Endothelial cell of umbilical vein (primary cell): ENCODE data around the gene EFHC2. TPM values are rescaled to one million over a fixed set of nuclear protein-coding genes. Genes with fewer than 3 reads are reported as not detected.

ENCODE experiments used
- BruUV-seq: library from RNA; stranded (reverse); fragments of 400-500 nt; replicated peaks from 2 replicates; lab custom pipeline; 2021; lab: Mats Ljungman, UMichigan
- CTCF ChIA-PET: fragments of 300-600, 350-600 bp; sonication (Branson Sonifier 250); formaldehyde crosslinking; loops from one replicate; lab custom pipeline; 2021; ENCODE audit warnings: antibody characterized with exemption, inconsistent platforms; lab: Charles Lee
- POLR2A ChIA-PET: fragments of 300-600, 350-600 bp; sonication (Branson Sonifier 250); formaldehyde crosslinking; loops from one replicate; lab custom pipeline; 2021; ENCODE audit warnings: antibody characterized with exemption, inconsistent platforms; lab: Charles Lee
- DNase-seq: peaks from one replicate; pipeline ENCODE4 v3.0.0-alpha.2; 2011; ENCODE audit warnings: low read depth, low spot score
- FAIRE-seq: peaks from 2 replicates; lab custom pipeline; 2011; peaks lifted over from hg19 to GRCh38; lab: Jason Lieb, UNC
- H2AFZ ChIP-seq: 2 replicates; pipeline ENCODE4 v1.6.0; 2012; ENCODE audit warnings: low read depth, low read length, control low read depth, inconsistent platforms
- H3K27ac ChIP-seq: 2 replicates; pipeline ENCODE4 v1.5.1; 2011; ENCODE audit warnings: low read depth, mild to moderate bottlenecking, control low read depth, low read length, moderate library complexity; ENCODE audit not compliant: insufficient read depth
- H3K27me3 ChIP-seq, 2 experiments: 2 replicates each; pipeline versions ENCODE4 v1.6.0 to v1.6.1; 2011; ENCODE audit warnings: low read length in 2 of 2, mixed read lengths in 1 of 2; ENCODE audit not compliant: control insufficient read depth in 2 of 2, insufficient read depth in 2 of 2
- H3K36me3 ChIP-seq, 2 experiments: 2 replicates in 1 of 2; 3 replicates in 1 of 2; pipeline ENCODE4 v1.5.1; 2011; ENCODE audit warnings: low read length in 2 of 2, mild to moderate bottlenecking in 1 of 2, moderate library complexity in 1 of 2; ENCODE audit not compliant: control insufficient read depth in 2 of 2, insufficient read depth in 2 of 2; ENCODE audit errors: extremely low read depth in 1 of 2
- H3K4me1 ChIP-seq: 3 replicates; pipeline ENCODE4 v1.5.1; 2011; ENCODE audit warnings: mild to moderate bottlenecking, low read length; ENCODE audit not compliant: control insufficient read depth, insufficient read depth; ENCODE audit errors: extremely low read depth
- H3K4me2 ChIP-seq: 2 replicates; pipeline ENCODE4 v1.6.1; 2011; ENCODE audit warnings: low read length, control low read depth, mixed read lengths; ENCODE audit not compliant: insufficient read depth
- H3K4me3 ChIP-seq, 3 experiments: fragments of 200-600 bp in 1 of 3; sonication (generic), shearing (Covaris generic) in 1 of 3; replicated peaks in 1 of 3; 2 replicates each; pipeline ENCODE4 v1.5.1; 2011 to 2016; ENCODE audit warnings: control low read depth in 3 of 3, low read length in 3 of 3, mild to moderate bottlenecking in 2 of 3, inconsistent platforms in 1 of 3, low read depth in 1 of 3, moderate library complexity in 1 of 3; ENCODE audit not compliant: insufficient read depth in 1 of 3
- H3K79me2 ChIP-seq: 2 replicates; pipeline ENCODE4 v1.6.0; 2012; ENCODE audit warnings: low read length, inconsistent platforms; ENCODE audit not compliant: control insufficient read depth, insufficient read depth
- H3K9ac ChIP-seq: replicated peaks from 2 replicates; pipeline ENCODE3; 2011; ENCODE audit warnings: low read length, control low read depth; ENCODE audit not compliant: insufficient read depth; ENCODE audit errors: extremely low read depth
- H3K9me1 ChIP-seq: replicated peaks from 3 replicates; pipeline ENCODE4 v1.6.0; 2011; ENCODE audit warnings: mild to moderate bottlenecking, low read length; ENCODE audit not compliant: control insufficient read depth, insufficient read depth; ENCODE audit errors: extremely low read depth
- H3K9me3 ChIP-seq: replicated peaks from 2 replicates; pipeline ENCODE4 v1.5.1; 2012; ENCODE audit warnings: low read length, inconsistent platforms; ENCODE audit not compliant: control insufficient read depth, insufficient read depth
- H4K20me1 ChIP-seq: replicated peaks from 2 replicates; pipeline ENCODE3; 2011; ENCODE audit warnings: mild to moderate bottlenecking, low read length; ENCODE audit not compliant: control insufficient read depth, insufficient read depth; ENCODE audit errors: extremely low read depth
- CTCF ChIP-seq, 2 donors: IDR thresholded peaks; 1 replicate in 1 of 2; 2 replicates in 1 of 2; pipeline ENCODE4 v1.5.1; 2011; ENCODE audit warnings: low read length in 2 of 2, mild to moderate bottlenecking in 2 of 2, moderate library complexity in 2 of 2, control low read depth in 1 of 2, inconsistent platforms in 1 of 2, low read depth in 1 of 2; ENCODE audit not compliant: insufficient read depth in 1 of 2; ENCODE audit errors: extremely low read depth in 1 of 2
- EZH2 ChIP-seq: IDR thresholded peaks from 2 replicates; pipeline ENCODE4 v1.6.1; 2012; ENCODE audit warnings: borderline replicate concordance, low read depth, mild to moderate bottlenecking, moderate library complexity, low read length, inconsistent platforms; ENCODE audit not compliant: severe bottlenecking
- FOS ChIP-seq: IDR thresholded peaks from 2 replicates; pipeline ENCODE4 v1.6.1; 2011; ENCODE audit warnings: mild to moderate bottlenecking, low read length, moderate library complexity, borderline replicate concordance; ENCODE audit not compliant: insufficient read depth
- JUN ChIP-seq: IDR thresholded peaks from 2 replicates; pipeline ENCODE4 v1.6.1; 2011; ENCODE audit warnings: borderline replicate concordance, low read depth; ENCODE audit not compliant: insufficient read length, insufficient read depth
- MYC ChIP-seq: IDR thresholded peaks from one replicate; pipeline ENCODE4 v1.6.1; 2011; ENCODE audit warnings: mild to moderate bottlenecking, low read depth, low read length
- POLR2AphosphoS5 ChIP-seq: IDR thresholded peaks from 2 replicates; pipeline ENCODE4 v1.6.1; 2012; ENCODE audit warnings: low read depth, mild to moderate bottlenecking, control low read depth, low read length, moderate library complexity; ENCODE audit not compliant: insufficient read depth
- dilution Hi-C: fragments of 300-500 bp; cut with MboI; formaldehyde crosslinking; loops from one replicate; pipeline ENCODE4 v1.15.0; 2019; ENCODE audit warnings: low sequenced_read_pairs; ENCODE audit not compliant: extremely low pct_ligation_motif_present
- intact Hi-C: fragments of 100-400 bp; cut with micrococcal nuclease; formaldehyde crosslinking; loops from one replicate; pipeline ENCODE4 v1.10.0; 2022
- polyA plus RNA-seq, 4 experiments: library from polyadenylated mRNA; depleted of rRNA in 3 of 4; stranded (reverse) in 3 of 4; unstranded in 1 of 4; fragments of >200 nt; gene quantifications; 2 replicates each; pipeline versions ENCODE4 v1.2.1 to v1.2.3, GENCODE V29; 2011 to 2012; ENCODE audit warnings: missing spikeins in 1 of 4
- total RNA-seq: library from RNA; stranded (reverse); gene quantifications from 2 replicates; pipeline ENCODE4 v1.2.3, GENCODE V29; 2021
- TF ChIP-seq, protein P1 (sequence below): IDR thresholded peaks from 2 replicates; pipeline ENCODE4 v1.6.1; 2011; ENCODE audit not compliant: insufficient read depth, insufficient read length

Gene EFHC2
- total and polyA plus RNA-seq, 2 donors (not counting 3 experiments of a cell fraction or from before 2014, with no cell fraction given) = not detected

DNA sequence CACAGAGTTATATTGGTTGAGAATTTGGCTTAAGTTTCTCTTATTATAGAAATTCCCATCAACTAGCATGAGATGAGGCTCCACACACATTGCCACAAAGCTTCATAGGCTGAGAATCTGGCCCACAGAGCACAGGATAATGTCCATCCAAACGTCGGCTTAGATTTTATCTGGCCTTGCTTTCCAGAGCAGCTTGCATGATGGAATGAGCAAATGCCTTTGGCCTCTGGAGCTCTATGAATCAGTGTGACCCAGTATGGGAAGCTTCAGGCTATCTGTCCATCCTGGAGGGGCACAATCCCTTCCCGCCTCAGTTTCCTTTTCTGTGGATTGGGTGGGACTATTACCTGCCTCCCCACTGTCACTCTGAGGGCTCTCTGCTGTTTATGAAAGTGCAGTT is 238.8 kb downstream of the EFHC2 start:
- no peak overlapping the region for H3K27ac ChIP-seq
- no peak overlapping the region for H3K4me2 ChIP-seq
- no TSS peak for BruUV-seq
- no peaks in the 10 kb centered on the region for H4K20me1 ChIP-seq
- H3K27me3 ChIP-seq = no peaks in the 10 kb centered on the region
- H3K79me2 ChIP-seq = no peaks in the 10 kb centered on the region
- intact Hi-C loops = no loop called here
- FAIRE-seq = no peak
- dilution Hi-C loops = no loop called here
- CTCF ChIA-PET = no interaction called here
- DNase-seq = no peak
- POLR2A ChIA-PET = no interaction called here
- no peak overlapping the region for H3K4me3 ChIP-seq
- no peaks in the 10 kb centered on the region for H3K36me3 ChIP-seq
- H2AFZ ChIP-seq = no peak overlapping the region
- no peaks in the 10 kb centered on the region for H3K9me1 ChIP-seq
- no peak overlapping the region for H3K9ac ChIP-seq
- no peaks in the 10 kb centered on the region for H3K9me3 ChIP-seq
- no peaks in the 10 kb centered on the region for H3K4me1 ChIP-seq
- no peak for TF ChIP-seq MYC
- TF ChIP-seq POLR2AphosphoS5 = no peak
- no peak for TF ChIP-seq FOS
- no peak for TF ChIP-seq EZH2
- TF ChIP-seq, protein P1, sequence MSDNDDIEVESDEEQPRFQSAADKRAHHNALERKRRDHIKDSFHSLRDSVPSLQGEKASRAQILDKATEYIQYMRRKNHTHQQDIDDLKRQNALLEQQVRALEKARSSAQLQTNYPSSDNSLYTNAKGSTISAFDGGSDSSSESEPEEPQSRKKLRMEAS = no peak
- no peak for TF ChIP-seq CTCF (IDR thresholded peaks at IDR 0.05; ENCODE audit: extremely low read depth in 1 of 2, insufficient read depth in 1 of 2, low read depth in 1 of 2, low read length in 2 of 2)
- no peak for TF ChIP-seq JUN
